HepG2 (cell line): ENCODE data around the gene MBNL3. TPM values are rescaled to one million over a fixed set of nuclear protein-coding genes. Genes with fewer than 3 reads are reported as not detected.

ENCODE experiments used
- EZH2 ChIP-seq: conservative IDR thresholded peaks from 2 replicates; pipeline ENCODE4 v1.6.1; 2012; ENCODE audit warnings: mild to moderate bottlenecking, low read depth, low read length, moderate library complexity
- GMEB1 ChIP-seq: sonication (generic); formaldehyde crosslinking; IDR thresholded peaks from 2 replicates; pipeline ENCODE4 v1.5.1; 2020; ENCODE audit warnings: missing genetic modification reagents, mild to moderate bottlenecking, borderline replicate concordance
- HOXD1 ChIP-seq: sonication (generic); formaldehyde crosslinking; IDR thresholded peaks from 2 replicates; pipeline ENCODE4 v1.5.0; 2020; ENCODE audit warnings: missing genetic modification reagents
- LCORL ChIP-seq, 2 experiments: fragments of 450-650 bp in 1 of 2; sonication (generic) in 1 of 2; formaldehyde crosslinking in 1 of 2; IDR thresholded peaks; 2 replicates each; pipeline versions ENCODE4 v1.5.0 to v1.6.1; 2017 to 2020; ENCODE audit warnings: antibody characterized with exemption in 1 of 2, missing genetic modification reagents in 1 of 2
- MYC ChIP-seq: sonication (generic); formaldehyde crosslinking; IDR thresholded peaks from 2 replicates; pipeline ENCODE4 v1.9.0; 2021; ENCODE audit warnings: missing genetic modification reagents, borderline replicate concordance
- SMAD9 ChIP-seq: sonication (generic); formaldehyde crosslinking; IDR thresholded peaks from 2 replicates; pipeline ENCODE4 v1.5.1; 2020; ENCODE audit warnings: mild to moderate bottlenecking, missing genetic modification reagents
- TFE3 ChIP-seq: IDR thresholded peaks from 2 replicates; pipeline ENCODE4 v1.6.1; 2016
- TMF1 ChIP-seq: sonication (generic); formaldehyde crosslinking; IDR thresholded peaks from 2 replicates; pipeline ENCODE4 v1.8.1; 2022; ENCODE audit warnings: low read depth, missing genetic modification reagents
- ZBTB10 ChIP-seq: sonication (generic); formaldehyde crosslinking; IDR thresholded peaks from 2 replicates; pipeline ENCODE4 v1.4.0; 2020; ENCODE audit warnings: missing genetic modification reagents, borderline replicate concordance
- ZFP36L1 ChIP-seq: sonication (generic); formaldehyde crosslinking; IDR thresholded peaks from 2 replicates; pipeline ENCODE4 v1.8.0; 2022; ENCODE audit warnings: mild to moderate bottlenecking, missing genetic modification reagents, moderate library complexity
- ZHX2 ChIP-seq, 2 experiments: sonication (generic) in 1 of 2; formaldehyde crosslinking in 1 of 2; IDR thresholded peaks; 2 replicates each; pipeline versions ENCODE4 v1.6.1 to v1.9.0; 2014 to 2022; ENCODE audit warnings: antibody characterized with exemption in 1 of 2, borderline replicate concordance in 1 of 2, inconsistent platforms in 1 of 2, low read depth in 1 of 2, missing genetic modification reagents in 1 of 2
- ZNF430 ChIP-seq: sonication (generic); formaldehyde crosslinking; IDR thresholded peaks from 2 replicates; pipeline ENCODE4 v1.9.0; 2021; ENCODE audit warnings: mild to moderate bottlenecking, missing genetic modification reagents
- ZNF761 ChIP-seq: sonication (generic); formaldehyde crosslinking; conservative IDR thresholded peaks from 2 replicates; pipeline ENCODE4 v1.4.0; 2020; ENCODE audit warnings: mild to moderate bottlenecking, missing genetic modification reagents
- ZNF788 ChIP-seq: sonication (generic); formaldehyde crosslinking; IDR thresholded peaks from 2 replicates; pipeline ENCODE4 v1.5.0; 2020; ENCODE audit warnings: mild to moderate bottlenecking, missing genetic modification reagents, borderline replicate concordance
- polyA plus RNA-seq, 8 experiments: library from polyadenylated mRNA; depleted of rRNA in 3 of 8; stranded (reverse) in 7 of 8; unstranded in 1 of 8; fragments of >200 nt; fragmentation: Illumina TruSeq in 4 of 8; extraction: Trizol in 4 of 8; gene quantifications; 2 replicates each; pipeline versions ENCODE4 v1.2.1 to v1.2.3, GENCODE V29; 2011 to 2016; ENCODE audit warnings: low read depth in 4 of 8, missing spikeins in 1 of 8, mixed read lengths in 1 of 8; ENCODE audit not compliant: insufficient read depth in 1 of 8
- total RNA-seq, 5 experiments: library from RNA; depleted of rRNA; stranded (reverse); fragments of >200 nt; fragmentation: Illumina TruSeq; extraction: Trizol; gene quantifications; 2 replicates each; pipeline ENCODE4 v1.2.3, GENCODE V29; 2016; ENCODE audit warnings: low read depth in 1 of 5

The MBNL3 gene
- total and polyA plus RNA-seq, 2 of the 13 experiments (the other 11 are each of a cell fraction or from before 2014, with no cell fraction given), result 155 to 257 TPM

GRCh38 chrX:132331000-132331399 is 157.8 kb downstream of the MBNL3 start (continued):
- TF ChIP-seq GMEB1 (CRISPR knock-in tag) (no peak), LCORL (IDR thresholded peaks at IDR 0.05) (no peak), LCORL (CRISPR knock-in tag; IDR thresholded peaks at IDR 0.05) (0 out of 2 replicates have a peak, but pooled peaks have one; percentile 43), EZH2 (no peak), ZNF788 (CRISPR knock-in tag) (no peak), ZBTB10 (CRISPR knock-in tag) (no peak), ZNF761 (CRISPR knock-in tag) (no peak), ZNF430 (CRISPR knock-in tag) (no peak), ZHX2 (IDR thresholded peaks at IDR 0.05; ENCODE audit: low read depth) (no peak), ZHX2 (CRISPR knock-in tag; IDR thresholded peaks at IDR 0.05; ENCODE audit: borderline replicate concordance) (no peak), MYC (CRISPR knock-in tag) (no peak), HOXD1 (peak; percentile 56; the same call in 1 of the 2 replicates), TMF1 (CRISPR knock-in tag) (no peak), SMAD9 (CRISPR knock-in tag) (no peak), ZFP36L1 (no peak), TFE3 (CRISPR knock-in tag) (0 out of 2 replicates have a peak, but pooled peaks have one; percentile 47)
